HAP-1 (cell line): ENCODE results near the gene DNAH17.

Source experiments
- DNase-seq, 2 experiments: peaks; one replicate each; pipeline ENCODE4 v3.0.0-alpha.2; 2016 to 2020; ENCODE audit warnings: low spot score in 2 of 2
- H3K27me3 ChIP-seq: fragments of 250-450 bp; sonication (Bioruptor Pico); 2 replicates; pipeline ENCODE4 v1.5.1; 2020; ENCODE audit warnings: low read depth, mild to moderate bottlenecking, moderate library complexity
- H3K36me3 ChIP-seq: fragments of 250-450 bp; sonication (Bioruptor Pico); replicated peaks from 2 replicates; pipeline ENCODE4 v1.5.1; 2020; ENCODE audit warnings: mild to moderate bottlenecking
- H3K4me1 ChIP-seq: fragments of 250-450 bp; sonication (Bioruptor Pico); 2 replicates; pipeline ENCODE4 v1.5.1; 2020; ENCODE audit warnings: mild to moderate bottlenecking
- H3K4me3 ChIP-seq: fragments of 250-450 bp; sonication (Bioruptor Pico); 2 replicates; pipeline ENCODE4 v1.5.1; 2020; ENCODE audit warnings: mild to moderate bottlenecking, moderate library complexity
- H3K9me3 ChIP-seq: fragments of 250-450 bp; sonication (Bioruptor Pico); 2 replicates; pipeline ENCODE4 v1.5.1; 2020; ENCODE audit warnings: mild to moderate bottlenecking, moderate library complexity
- in situ Hi-C: fragments of 300-500 bp; cut with MboI; formaldehyde crosslinking; loops from 3 replicates; pipeline ENCODE4 v1.14.3; 2020; ENCODE audit warnings: low sequenced_read_pairs, inconsistent platforms, mixed read lengths

The DNAH17 gene

DNA sequence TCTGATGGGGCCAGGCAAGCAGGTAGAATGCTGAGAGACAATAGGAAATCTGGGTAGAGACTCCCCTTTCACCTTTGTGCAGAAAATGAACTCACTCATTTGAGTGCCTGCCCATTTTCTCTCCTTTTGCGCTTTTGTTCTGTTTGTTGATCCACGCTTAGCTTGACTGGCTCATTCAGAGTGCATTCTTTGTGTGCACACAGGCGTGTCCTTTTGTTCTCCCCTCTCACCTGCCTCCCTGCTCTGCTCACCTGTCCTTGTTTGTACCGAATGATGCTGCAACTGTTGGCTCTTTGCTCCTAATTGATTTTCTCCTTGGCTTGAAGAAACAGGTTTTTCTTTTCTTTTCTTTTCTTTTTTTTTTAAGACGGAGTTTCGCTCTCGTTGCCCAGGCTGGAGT, 183.0 kb downstream of the DNAH17 start:
- Histone ChIP-seq H3K36me3 (peaks cover 49% of the 10 kb centered on the region), H3K4me3 (no peak overlapping the region), H3K9me3 (no peaks in the 10 kb centered on the region), H3K27me3 (no peaks in the 10 kb centered on the region), H3K4me1 (no peaks in the 10 kb centered on the region)
- no peak for DNase-seq
- in situ Hi-C loops: no loop called here

DNA sequence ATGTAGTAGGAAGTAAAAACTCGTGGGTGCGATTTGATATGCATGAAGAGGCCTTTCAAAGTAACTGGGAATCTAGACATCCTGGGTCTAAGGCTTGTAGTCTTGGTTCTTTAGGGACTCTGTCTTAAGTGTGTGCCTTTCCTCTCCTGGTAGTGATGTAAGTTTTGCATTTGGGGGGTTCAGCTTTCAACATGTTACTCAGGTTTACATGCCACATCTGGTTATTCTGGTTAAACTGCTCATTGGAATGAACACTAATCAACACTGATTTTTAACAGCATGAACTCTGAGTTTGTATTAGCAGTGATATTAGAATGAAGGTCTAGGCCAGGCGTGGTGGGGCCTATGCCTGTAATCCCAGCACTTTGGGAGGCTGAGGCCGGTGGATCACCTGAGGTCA, 183.6 kb downstream of the DNAH17 start:
- DNase-seq: no peak
- in situ Hi-C loops: no loop called here
- peaks cover 44% of the 10 kb centered on the region for H3K36me3 ChIP-seq
- no peak overlapping the region for H3K4me3 ChIP-seq
- H3K27me3 ChIP-seq: no peaks in the 10 kb centered on the region
- no peaks in the 10 kb centered on the region for H3K4me1 ChIP-seq
- no peaks in the 10 kb centered on the region for H3K9me3 ChIP-seq

DNA sequence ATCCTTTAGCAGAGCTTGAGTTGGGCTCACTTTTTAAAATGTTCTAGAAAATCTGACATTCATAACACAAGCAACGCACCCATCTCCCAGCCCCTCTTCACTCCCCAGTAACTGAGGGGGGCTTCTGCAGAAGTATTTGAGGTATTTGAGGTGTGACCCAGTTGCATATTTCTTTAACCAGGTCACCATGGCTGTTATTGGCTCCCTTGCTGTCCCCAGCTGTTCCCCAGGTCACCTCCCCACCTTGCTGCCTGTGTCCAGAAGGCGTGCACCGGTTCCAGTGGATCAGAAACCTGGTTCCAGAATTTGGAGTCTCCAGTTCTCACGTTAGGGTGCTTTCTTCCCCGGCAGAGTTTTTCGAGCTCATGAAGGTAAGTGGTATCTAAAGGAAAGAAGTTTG, 184.9 kb downstream of the DNAH17 start:
- in situ Hi-C loops: no loop called here
- no peaks in the 10 kb centered on the region for H3K4me1 ChIP-seq
- H3K27me3 ChIP-seq: no peaks in the 10 kb centered on the region
- H3K4me3 ChIP-seq: no peak overlapping the region
- no peak for DNase-seq
- no peaks in the 10 kb centered on the region for H3K9me3 ChIP-seq
- peaks cover 35% of the 10 kb centered on the region for H3K36me3 ChIP-seq

DNA sequence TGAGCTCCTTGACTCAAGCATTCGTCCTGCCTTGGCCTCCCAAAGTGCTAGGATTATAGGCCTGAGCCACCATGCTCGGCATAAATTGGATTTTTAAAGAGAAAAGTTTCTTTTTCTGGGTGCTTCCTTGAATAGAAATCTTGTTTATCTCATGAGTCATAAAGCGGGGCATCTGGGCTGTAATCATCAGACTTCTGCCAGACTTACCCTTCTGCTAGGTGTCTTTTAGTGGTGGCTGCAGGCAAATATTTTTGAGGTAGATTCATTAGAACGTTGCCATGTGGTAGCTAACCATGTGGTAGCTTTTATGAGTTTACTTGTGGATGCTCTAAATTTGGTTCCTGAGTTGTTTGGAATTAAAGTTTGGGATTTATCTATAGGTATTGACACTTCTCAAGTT, 185.4 kb downstream of the DNAH17 start:
- H3K27me3 ChIP-seq: no peaks in the 10 kb centered on the region
- no peaks in the 10 kb centered on the region for H3K4me1 ChIP-seq
- in situ Hi-C loops: no loop called here
- no peak for DNase-seq
- no peak overlapping the region for H3K4me3 ChIP-seq
- H3K36me3 ChIP-seq: peaks cover 33% of the 10 kb centered on the region
- H3K9me3 ChIP-seq: no peaks in the 10 kb centered on the region

DNA sequence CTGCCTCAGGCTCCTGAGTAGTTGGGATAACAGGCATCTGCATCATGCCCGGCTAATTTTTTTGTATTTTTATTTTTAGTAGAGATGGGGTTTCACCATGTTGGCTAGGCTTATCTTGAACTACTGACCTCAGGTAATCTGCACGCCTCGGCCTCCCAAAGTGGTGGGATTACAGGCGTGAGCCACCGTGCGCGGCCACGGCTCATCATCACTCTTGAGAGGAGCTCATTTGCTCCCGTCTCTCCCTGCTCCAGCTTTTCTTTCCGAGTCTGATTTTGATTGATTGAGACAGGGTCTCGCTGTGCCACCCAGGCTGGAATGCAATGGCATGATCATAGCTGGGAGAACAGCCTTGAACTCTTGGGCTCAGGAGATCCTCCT, 186.2 kb downstream of the DNAH17 start:
- Histone ChIP-seq H3K4me1 (no peaks in the 10 kb centered on the region), H3K36me3 (peaks cover 26% of the 10 kb centered on the region), H3K27me3 (no peaks in the 10 kb centered on the region), H3K9me3 (no peaks in the 10 kb centered on the region), H3K4me3 (no peak overlapping the region)
- in situ Hi-C loops: no loop called here
- no peak for DNase-seq

DNA sequence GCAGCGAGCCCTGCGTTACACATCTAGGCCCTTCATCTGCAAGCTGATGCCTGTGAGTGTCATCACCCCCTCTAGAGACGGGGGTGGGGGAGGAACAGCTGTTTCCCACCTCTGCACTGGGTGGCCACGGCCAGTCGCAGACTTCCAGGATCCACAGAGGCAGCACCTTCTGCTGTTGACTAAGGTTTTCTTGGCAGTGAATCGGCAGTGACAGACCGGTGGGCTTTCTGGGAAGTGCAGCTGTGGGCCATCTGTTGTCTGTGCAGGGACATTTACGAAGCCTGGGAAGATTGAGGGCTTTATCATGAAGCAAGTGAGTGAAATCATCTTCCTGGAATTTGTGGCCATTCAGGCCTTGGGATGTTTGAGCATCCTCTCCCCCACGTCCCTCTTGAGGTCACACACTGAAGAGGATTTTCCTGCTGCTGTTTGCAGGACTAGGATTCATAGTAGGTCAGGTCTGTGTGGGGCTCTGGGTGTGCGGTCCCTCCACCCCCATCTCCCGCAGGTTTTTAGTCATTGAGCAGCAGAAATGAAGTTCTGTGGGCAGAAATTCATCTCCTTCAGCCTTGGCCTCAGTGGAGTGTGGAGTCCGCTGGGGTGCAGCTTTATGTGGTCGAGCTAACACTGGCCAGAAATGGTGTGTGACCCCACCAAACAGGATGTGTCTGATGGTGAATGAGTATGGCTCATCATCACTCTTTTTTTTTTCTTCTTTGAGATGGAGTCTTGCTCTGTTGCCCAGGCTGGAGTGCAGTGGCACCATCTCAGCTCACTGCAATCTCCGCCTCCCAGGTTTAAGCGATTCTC, 186.8 kb downstream of the DNAH17 start:
- in situ Hi-C loops: no loop called here
- peaks cover 20% of the 10 kb centered on the region for H3K36me3 ChIP-seq
- DNase-seq: no peak
- no peaks in the 10 kb centered on the region for H3K27me3 ChIP-seq
- H3K4me3 ChIP-seq: no peak overlapping the region
- no peaks in the 10 kb centered on the region for H3K4me1 ChIP-seq
- H3K9me3 ChIP-seq: no peaks in the 10 kb centered on the region

DNA sequence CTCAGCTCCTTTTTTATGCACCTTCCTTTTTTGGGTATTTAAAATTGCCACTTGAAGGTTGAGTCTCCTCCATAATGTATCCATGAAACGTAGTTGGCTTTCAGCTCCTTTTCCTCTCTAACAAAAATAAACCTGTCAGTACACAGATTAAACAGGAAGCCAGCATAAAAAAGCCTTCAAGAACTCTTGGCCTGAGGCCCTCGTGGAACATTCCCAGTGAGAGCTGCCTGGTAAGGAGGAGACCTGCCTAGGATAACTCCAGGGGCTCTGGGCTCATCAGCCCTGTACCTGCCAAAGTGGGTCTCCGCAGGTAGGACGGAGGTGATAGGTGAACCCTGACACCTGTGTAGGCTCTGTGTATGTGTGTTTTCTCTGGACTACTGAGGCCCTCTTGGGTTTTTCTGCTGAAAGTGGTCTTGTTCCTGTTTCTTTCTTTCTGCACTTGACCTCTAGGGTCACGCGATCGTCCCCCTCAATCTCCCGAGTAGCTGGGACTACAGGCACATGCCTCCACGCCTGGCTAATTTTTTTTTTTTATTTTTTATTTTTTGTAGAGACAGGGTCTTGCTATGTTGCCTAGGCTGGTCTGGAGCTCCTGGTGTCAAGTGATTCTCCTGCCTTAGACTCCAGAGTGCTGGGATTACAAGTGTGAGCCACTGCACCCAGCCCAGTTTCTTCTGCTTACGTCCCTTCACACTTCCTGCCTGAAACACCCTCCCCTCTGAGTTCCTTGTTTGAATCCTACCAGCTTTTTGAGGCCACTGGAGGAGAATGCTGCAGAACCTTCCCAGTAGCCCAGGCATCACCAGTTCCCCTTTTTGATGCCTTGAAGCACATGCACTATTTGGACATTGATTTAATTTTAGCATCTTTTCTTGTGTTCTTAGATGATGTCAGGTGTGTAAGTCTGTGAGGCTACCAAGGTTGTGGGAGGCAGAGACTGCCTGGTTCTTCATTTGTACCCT, 188.9 kb downstream of the DNAH17 start:
- H3K27me3 ChIP-seq: no peaks in the 10 kb centered on the region
- H3K36me3 ChIP-seq: peaks cover 8% of the 10 kb centered on the region
- H3K4me3 ChIP-seq: no peak overlapping the region
- in situ Hi-C loops: no loop called here
- H3K9me3 ChIP-seq: no peaks in the 10 kb centered on the region
- no peaks in the 10 kb centered on the region for H3K4me1 ChIP-seq
- no peak for DNase-seq

DNA sequence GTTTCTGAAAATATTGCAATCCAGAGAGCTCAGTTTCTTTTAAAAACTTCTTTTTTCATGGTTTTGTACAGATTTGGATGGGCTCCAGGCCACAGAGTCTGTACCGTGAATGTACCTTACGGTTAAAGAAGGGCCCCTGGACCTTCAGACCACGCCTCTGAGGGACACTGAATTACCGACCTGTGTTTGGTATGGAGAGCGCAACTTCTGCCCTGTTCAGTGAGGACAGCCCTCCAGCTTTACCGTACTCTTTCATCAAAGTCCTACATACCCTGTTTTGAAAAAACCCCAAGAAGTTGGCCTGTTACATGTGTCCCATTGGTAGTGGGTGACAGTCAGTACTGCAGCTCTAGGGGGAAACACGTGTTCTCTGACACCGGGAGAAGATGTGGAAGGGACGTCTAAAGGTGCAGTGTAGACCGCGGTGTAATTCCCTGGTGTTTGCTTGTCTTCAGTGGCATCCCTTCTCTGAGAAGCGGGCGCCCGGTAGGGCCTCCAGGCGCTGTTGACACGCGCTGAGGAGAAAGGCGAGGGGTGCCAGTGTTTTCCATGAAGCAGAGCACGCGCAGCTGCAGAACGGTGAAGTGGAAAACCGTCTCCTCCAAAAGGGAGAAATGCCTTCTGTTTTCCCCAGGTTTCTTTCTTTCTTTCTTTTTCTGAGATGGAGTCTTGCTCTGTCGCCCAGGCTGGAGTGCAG, 192.6 kb downstream of the DNAH17 start:
- DNase-seq: no peak
- no peak overlapping the region for H3K4me3 ChIP-seq

DNA sequence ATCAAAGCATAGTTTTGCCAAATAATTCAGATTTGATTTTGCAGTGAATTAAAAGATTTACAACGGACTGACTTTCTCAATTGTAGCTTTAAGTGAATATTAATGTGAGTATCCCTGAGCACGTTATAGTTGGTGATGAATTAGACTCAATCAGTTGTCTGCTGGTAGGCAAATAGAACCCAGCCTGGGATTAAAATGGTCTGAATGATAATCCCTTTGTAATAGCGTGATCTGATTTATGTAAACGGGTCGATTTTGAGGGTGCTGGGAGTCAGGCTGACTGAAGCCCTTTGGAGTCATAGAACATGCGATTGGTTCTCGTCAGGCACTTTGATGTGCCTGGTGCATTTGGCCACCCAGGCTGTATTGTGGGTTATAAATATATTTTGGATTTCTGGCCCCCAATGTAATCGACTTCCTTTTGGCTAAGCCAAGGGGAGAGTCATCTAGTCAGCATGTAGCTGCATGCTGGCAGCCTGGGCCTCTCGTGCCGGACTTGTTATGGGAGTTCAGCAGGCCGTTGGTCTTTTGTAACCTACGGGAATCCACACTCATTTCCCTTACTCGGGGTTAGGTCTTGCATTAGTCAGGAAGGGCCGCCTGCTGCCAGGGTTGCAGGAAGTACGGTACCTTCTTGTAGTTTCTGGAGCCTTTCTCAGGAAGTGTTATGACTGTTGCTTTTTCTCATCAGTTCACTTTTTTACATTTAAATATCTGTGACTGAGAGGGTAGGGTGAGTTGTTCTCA, 193.3 kb downstream of the DNAH17 start:
- no peak for DNase-seq

More for the DNA sequence above, 192.6 kb downstream of the DNAH17 start:
- no peaks in the 10 kb centered on the region for H3K9me3 ChIP-seq
- in situ Hi-C loops: no loop called here
- peaks cover 4% of the 10 kb centered on the region for H3K36me3 ChIP-seq
- no peaks in the 10 kb centered on the region for H3K27me3 ChIP-seq
- H3K4me1 ChIP-seq: no peaks in the 10 kb centered on the region; the same call in 1 of the 2 replicates

DNA sequence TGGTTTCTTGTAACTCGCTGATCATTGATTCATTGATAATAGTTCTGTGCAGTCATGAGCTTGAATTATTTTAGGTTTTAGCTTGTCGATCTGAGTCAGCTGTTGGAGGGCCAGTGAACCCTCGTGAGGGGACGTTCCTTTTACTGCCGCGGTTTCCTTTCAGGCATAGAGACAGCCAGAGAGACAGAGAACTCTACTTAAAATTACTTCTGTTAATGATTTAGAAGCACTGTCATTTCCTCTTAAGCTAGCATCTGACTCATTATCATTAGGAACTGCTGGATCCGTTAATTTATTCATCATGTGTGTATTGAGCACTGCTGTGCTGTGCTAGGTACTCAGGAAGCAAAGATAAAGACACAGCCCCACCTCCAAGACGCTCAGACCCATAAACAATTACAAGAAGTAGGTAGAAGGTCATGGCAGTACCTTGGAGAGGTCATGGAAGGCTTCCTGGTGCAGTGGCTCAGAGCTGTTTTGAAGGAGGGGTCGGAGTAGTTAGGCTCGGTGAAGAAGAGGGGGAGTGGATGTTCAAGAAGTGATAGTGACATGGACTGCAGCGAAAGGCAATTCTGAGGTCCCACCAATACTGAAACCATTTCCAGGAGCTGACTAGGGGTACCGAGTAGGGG, 195.5 kb downstream of the DNAH17 start:
- Histone ChIP-seq H3K36me3 (peaks cover 4% of the 10 kb centered on the region; the same call in 1 of the 2 replicates), H3K4me1 (peaks cover 4% of the 10 kb centered on the region; the same call in 1 of the 2 replicates), H3K4me3 (no peak overlapping the region), H3K27me3 (no peaks in the 10 kb centered on the region), H3K9me3 (no peaks in the 10 kb centered on the region; the same call in 1 of the 2 replicates)
- DNase-seq: no peak
- in situ Hi-C loops: no loop called here

More for the DNA sequence above, 193.3 kb downstream of the DNAH17 start:
- Histone ChIP-seq H3K36me3 (peaks cover 4% of the 10 kb centered on the region), H3K4me1 (peaks cover 4% of the 10 kb centered on the region; the same call in 1 of the 2 replicates), H3K27me3 (no peaks in the 10 kb centered on the region), H3K4me3 (no peak overlapping the region), H3K9me3 (no peaks in the 10 kb centered on the region; the same call in 1 of the 2 replicates)
- in situ Hi-C loops: no loop called here

DNA sequence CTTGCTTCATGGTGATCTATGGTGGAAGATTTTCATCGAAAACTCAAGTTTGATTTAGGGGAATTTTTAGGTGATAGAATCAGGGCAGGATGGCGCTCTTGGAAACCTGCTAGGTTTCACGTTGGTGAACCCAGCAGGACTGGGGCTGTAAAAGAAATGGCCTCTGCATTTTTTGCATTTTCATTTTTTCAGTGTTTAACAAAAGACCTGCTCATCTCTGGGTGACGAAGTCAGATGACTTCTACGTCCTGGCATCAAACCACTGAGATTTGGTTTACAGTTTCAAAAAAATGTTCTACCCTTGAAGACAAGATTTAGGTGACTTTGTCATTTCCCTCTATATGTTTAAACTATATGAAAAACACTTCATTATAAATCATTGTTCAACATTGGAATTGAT, 196.8 kb downstream of the DNAH17 start:
- H3K36me3 ChIP-seq: peaks cover 4% of the 10 kb centered on the region; the same call in 1 of the 2 replicates
- H3K4me3 ChIP-seq: no peak overlapping the region
- H3K27me3 ChIP-seq: no peaks in the 10 kb centered on the region
- peaks cover 4% of the 10 kb centered on the region; the same call in 1 of the 2 replicates for H3K4me1 ChIP-seq
- DNase-seq: no peak
- in situ Hi-C loops: no loop called here
- H3K9me3 ChIP-seq: no peaks in the 10 kb centered on the region; the same call in 1 of the 2 replicates

DNA sequence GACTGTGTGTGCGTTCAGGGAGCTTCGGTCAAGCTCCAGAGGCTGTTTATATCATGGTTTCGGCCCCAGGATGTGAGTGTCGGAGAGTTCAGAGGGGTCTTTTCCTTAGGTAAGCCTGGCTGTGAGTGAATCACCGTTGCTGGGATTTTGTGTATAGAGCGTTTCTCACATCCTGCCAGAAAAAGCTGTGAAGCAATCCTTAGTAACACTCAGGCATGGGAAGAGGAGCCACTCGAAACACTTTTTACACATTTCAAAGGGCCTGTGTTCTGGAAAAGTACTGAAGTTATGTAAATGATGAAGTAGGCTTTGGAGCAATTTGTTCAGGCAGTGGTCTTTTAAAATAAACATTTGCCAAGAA, 198.1 kb downstream of the DNAH17 start:
- Histone ChIP-seq H3K27me3 (no peaks in the 10 kb centered on the region), H3K4me1 (peaks cover 4% of the 10 kb centered on the region; the same call in 1 of the 2 replicates), H3K36me3 (0 out of 2 replicates have a peak, but pooled peaks cover 4% of the 10 kb centered on the region), H3K9me3 (no peaks in the 10 kb centered on the region; the same call in 1 of the 2 replicates), H3K4me3 (peak overlapping the region; percentile 93)
- no peak for DNase-seq
- in situ Hi-C loops: no loop called here
